HG03159 (cell line): Measurements from ENCODE around the gene NFATC3.

Experiments
- ATAC-seq: cut with Tn5 transposase; IDR thresholded peaks from one replicate; pipeline ENCODE4 v1.9.1; 2021; ENCODE audit warnings: mild to moderate bottlenecking, moderate library complexity; ENCODE audit not compliant: unreplicated experiment

NFATC3 gene

GRCh38 chr16:68085259-68086071, at the start of gene NFATC3:
Gene NFATC3, plus strand, starts transcription at chr16:68085370. Its CDS starts 312 bp downstream, at chr16:68085682.
- peak; percentile 49 for ATAC-seq

DNA sequence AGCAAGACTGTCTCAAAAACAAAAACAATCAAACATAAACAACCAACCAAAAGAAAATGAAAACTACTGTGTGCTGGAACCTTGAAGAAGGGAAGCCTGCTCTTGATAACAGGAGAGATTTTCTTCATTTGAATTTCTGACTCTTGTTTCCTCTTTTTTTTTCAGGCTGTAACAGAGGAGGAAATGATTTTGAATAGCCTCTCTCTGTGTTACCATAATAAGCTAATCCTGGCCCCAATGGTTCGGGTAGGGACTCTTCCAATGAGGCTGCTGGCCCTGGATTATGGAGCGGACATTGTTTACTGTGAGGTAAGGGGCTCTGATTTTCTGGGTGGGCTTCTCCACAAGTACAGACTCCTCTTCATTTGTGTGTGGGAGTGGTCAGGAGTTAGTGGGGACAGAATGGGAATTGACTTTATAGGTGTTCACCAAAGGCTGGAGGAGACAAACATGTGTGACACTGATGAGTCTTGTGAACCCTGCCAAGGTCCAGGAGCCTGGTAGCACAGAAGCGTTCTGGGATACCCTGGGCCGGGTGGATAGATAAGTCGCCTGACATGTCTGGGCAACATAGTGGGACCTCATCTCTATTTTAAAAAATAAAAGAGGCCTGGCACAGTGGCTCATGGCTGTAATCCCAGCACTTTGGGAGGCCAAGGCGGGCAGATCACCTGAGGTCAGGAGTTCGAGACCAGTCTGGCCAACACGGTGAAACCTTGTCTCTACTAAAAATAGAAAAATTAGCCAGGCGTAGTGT, 47.2 kb upstream of the NFATC3 start:
- no peak for ATAC-seq

DNA sequence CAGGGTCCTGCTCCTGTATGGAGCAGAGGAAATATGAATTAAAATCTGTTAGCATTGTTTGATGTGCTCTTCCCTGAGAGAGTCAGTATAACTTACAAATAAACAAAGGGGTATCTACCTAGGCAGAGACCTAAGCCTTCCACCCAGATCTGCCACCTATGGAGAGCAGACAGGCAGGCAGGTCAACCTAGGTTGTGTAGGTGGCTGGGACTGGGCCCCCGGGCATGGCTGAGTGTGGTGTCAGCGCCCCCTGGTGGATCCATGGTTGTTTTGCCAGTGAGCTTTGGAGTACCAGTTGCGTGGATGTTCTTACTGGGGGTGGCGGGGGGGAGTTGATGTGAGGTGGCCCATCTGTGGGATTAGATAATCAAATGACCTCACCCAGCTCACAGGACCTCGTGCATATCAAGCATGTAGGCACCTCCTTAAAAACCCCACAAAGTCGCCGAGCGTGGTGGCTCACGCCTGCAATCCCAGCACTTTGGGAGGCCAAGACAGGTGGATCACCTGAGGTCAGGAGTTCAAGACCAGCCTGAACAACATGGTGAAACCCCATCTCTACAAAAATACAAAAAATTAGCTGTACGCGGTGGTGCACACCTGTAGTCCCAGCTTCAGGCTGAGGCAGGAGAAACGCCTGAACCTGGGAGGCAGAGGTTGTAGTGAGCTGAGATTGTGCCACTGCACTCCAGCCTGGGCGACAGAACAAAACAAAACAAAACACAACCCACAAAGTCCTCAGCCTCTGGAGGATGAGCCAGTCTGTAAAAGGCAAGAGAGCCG, 44.5 kb upstream of the NFATC3 start:
- peak; percentile 73 for ATAC-seq

GRCh38 chr16:68041783-68042182, 43.4 kb upstream of the NFATC3 start:
- ATAC-seq = no peak

DNA sequence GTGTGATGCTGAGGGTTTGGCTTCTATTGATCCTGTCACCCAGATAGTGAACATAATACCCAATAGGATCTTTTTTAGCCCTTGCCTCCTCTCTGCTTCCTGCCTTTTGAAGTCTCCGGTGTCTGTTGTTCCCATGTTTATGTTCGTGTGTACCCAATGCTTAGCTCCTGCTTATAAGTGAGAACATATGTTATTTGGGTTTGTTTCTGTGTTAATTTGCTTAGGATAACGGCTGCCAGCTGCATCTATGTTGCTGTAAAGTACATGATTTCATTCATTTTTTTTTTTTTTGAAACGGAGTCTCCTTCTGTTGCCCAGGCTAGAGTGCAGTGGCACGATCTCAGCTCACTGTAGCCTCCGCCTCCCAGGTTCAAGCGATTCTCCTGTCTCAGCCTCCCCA, 39.1 kb upstream of the NFATC3 start:
- no peak for ATAC-seq

DNA sequence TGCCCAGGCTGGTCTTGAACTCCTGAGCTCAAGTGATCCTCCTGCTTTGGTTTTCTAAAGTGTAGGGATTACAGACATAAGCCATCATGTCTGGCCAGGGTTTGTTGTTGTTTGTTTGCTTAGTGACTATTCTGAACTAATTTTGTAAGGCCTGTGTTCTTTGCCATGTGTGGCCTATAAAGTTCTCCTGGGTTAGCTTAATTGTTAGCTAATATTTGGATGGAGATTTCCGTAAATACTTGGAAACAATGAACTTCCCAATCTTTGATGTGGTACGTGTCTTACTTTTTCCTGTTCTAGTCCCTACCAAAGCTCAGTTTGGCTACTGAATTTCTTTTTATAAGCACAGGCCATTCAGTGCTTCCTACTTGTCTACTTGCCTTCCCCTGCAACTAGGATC, 37.2 kb upstream of the NFATC3 start:
- no peak for ATAC-seq

DNA sequence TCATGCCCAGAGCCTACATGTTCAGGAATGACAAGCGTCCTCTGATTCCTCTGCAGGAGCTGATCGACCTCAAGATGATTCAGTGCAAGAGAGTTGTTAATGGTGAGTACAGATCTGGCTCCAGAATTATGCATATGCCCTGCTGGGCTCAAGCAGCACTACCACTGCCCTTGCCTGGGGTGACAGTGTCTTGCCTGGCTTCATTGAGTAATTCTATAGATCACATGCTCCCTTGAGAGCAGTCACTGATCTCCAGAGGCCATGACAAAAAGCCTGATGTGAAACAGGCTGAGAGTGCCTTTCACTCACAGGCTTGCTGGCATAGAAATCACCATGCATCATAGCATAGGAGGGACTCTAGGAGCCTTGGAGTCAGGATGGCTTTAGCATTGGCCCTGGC, 35.7 kb upstream of the NFATC3 start:
- ATAC-seq = no peak

DNA sequence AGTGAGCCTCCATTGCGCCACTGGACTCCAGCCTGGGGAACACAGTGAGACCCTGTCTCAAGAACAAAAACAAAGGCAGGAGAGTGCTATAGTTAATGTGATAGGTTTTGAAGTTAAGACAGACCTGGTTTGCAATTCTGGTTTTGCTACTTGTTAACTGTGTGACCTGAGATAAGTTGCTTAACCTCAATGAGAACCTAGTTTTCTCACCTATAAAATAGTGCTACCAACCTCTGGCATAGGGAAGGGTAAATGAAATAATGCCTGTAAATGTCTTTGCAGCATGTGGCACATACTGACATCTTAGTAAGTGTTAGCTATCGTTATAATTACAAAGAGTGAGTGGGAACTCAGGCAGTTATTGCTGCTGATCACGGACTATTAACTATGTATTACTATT, 29.8 kb upstream of the NFATC3 start:
- no peak for ATAC-seq

- no peak for ATAC-seq
Measured at GRCh38 chr16:68059804-68060203, 25.4 kb upstream of the NFATC3 start.

DNA sequence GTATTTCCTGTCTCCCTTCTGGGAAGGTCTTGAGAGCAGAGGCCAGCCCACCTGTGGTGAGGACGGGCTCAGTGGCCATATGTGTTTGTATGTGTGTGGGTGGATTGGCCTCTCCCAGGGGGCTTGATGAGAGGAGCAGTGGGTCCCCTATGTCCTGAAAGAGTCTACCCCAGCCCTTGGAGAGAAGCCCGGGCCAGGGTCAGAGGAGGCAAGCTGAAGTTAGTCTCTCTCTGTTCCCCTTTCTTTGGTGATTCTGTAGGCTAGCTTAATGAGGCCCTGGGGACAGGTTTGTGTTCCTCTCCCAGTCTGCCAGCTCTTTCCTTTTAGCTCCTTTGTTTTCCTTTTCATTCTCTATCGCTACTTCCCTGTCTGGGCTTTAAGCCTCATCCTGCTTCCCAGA, 23.8 kb upstream of the NFATC3 start:
- ATAC-seq = no peak

- no peak for ATAC-seq
Measured at GRCh38 chr16:68062910-68063393, 22.2 kb upstream of the NFATC3 start.

GRCh38 chr16:68064791-68065365, 20.3 kb upstream of the NFATC3 start:
- ATAC-seq = no peak

GRCh38 chr16:68065716-68066305, 19.4 kb upstream of the NFATC3 start:
- ATAC-seq = no peak

- ATAC-seq = no peak
Measured at GRCh38 chr16:68066763-68067162, 18.4 kb upstream of the NFATC3 start.

- ATAC-seq = no peak
Measured at GRCh38 chr16:68068926-68069325, 16.2 kb upstream of the NFATC3 start.

DNA sequence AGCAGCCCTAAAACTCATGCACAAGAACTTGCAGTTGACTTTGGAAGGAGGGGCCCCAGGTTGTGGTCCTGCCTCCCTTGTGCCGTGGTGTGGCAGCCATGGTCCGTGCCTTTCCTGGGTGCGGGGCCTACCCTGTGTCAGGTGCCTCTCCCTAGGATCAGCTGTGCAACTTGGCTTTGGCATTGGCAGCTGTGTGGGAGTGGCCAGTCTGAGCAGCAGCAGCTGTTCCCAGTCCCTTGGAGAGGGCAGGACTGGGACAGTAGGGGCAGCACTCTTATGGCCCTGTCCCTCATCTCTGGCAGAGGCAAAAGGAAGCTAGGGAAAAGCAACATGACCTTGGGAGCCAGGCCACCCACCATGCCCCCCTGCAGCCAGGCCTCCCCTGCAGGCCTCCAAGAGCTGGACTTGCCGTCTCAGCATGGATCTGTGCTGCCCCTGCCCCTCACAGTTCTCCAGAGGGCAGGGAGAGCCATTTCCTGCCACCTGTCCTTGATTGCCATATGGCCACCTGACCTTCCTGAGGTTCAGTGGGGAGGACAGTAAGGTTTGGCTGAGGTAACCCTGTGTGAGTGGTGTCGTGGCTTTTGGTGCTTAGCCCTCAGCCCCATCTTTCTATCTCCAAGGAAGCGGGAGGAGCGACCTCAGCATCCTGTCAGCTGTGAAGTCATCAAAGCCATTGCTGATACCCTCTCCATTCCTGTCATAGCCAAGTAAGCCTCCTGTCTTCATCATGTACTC, 15.5 kb upstream of the NFATC3 start:
- ATAC-seq = no peak

DNA sequence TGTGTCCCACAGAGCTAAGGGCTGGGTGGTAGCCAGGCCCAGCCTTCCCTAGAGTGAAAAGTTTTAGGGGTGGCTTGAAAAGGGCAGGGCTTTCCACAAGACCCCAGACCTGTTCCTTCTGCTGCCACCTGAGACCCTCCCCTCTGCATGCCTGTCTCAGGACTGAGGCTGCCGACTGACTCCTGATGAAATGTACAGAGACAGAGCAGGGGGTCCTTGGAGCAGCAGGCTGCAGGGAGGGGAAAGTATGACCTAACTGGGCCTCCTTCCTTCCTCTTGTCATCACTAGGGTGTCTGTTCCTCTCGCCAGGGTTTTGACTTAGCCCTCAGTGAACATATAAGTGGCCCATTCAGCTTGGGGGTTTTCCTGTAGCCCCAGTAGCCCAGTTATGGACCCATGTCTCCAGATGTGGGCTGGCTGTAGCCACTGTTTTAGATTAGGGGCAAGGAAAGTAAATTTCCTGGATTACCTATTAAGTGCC, 14.9 kb upstream of the NFATC3 start:
- no peak for ATAC-seq

GRCh38 chr16:68070806-68071517, 14.2 kb upstream of the NFATC3 start:
- peak; percentile 32 for ATAC-seq

DNA sequence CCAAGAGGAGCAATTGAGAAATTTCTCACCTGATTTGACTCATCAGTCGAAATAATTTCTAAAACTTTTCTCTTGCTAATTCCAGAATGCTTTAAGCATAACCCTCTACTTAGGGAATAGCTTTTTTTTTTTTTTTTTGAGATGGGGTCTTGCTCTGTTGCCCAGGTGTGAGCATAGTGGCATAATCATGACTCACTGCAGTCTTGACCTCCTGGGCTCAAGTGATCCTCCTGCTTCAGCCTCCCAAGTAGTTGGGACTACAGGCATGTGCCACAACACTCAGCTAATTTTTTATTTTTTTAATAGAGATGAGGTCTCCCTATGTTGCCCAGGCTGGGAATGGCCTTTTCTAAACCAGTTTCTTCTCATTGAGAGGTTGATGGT, 13.7 kb upstream of the NFATC3 start:
- no peak for ATAC-seq
